Measurements from ENCODE around the gene GDF15.

- TF ChIP-seq CTCF (tag by site-specific recombination; IDR thresholded peaks at IDR 0.05) (no peak), ZNF121 (tag by site-specific recombination; IDR thresholded peaks at IDR 0.05) (no peak), ZNF335 (tag by site-specific recombination; conservative IDR thresholded peaks at IDR 0.05) (no peak), SP2 (tag by site-specific recombination; IDR thresholded peaks at IDR 0.05) (no peak), KLF17 (tag by site-specific recombination; IDR thresholded peaks at IDR 0.05) (no peak), YY1 (tag by site-specific recombination; IDR thresholded peaks at IDR 0.05) (no peak), TCF7L2 (IDR thresholded peaks at IDR 0.05; ENCODE audit: borderline replicate concordance, low read depth, low read length) (no peak), BCL6B (tag by site-specific recombination; IDR thresholded peaks at IDR 0.05) (no peak), ZNF830 (tag by site-specific recombination; IDR thresholded peaks at IDR 0.05; ENCODE audit: low read depth) (no peak), ZNF513 (tag by site-specific recombination; IDR thresholded peaks at IDR 0.05) (no peak)
Measured at GRCh38 chr19:18393836-18394235, 7.9 kb downstream of the GDF15 start.
